Esophagus squamous epithelium (tissue), 5 donors: ENCODE results near the gene GRIK1. TPM values are rescaled to one million over a fixed set of nuclear protein-coding genes. Genes with fewer than 3 reads are reported as not detected.

Experiments
- DNase-seq: peaks from one replicate; lab custom pipeline; 2025; lab: John Stamatoyannopoulos, UW
- H3K27ac ChIP-seq, 4 donors: fragments of 200-600 bp; sonication (generic); one replicate each; pipeline ENCODE4 v1.5.1; 2016 to 2019; ENCODE audit warnings: mild to moderate bottlenecking in 1 of 4
- H3K27me3 ChIP-seq, 4 donors: fragments of 200-600 bp; sonication (generic); 1 replicate in 3 of 4; 2 replicates in 1 of 4; pipeline versions ENCODE4 v1.5.1 to v1.6.0; 2017 to 2021; ENCODE audit warnings: antibody characterized with exemption in 1 of 4
- H3K36me3 ChIP-seq, 3 donors: fragments of 200-600 bp; sonication (generic); one replicate each; pipeline ENCODE4 v1.5.1; 2016 to 2019
- H3K4me1 ChIP-seq, 3 donors: fragments of 200-600 bp; sonication (generic); one replicate each; pipeline ENCODE4 v1.5.1; 2017 to 2019
- H3K4me3 ChIP-seq, 4 donors: fragments of 200-600 bp; sonication (generic); 1 replicate in 3 of 4; 2 replicates in 1 of 4; pipeline ENCODE4 v1.5.1; 2016 to 2019; ENCODE audit warnings: mild to moderate bottlenecking in 2 of 4, moderate library complexity in 1 of 4
- H3K9me3 ChIP-seq, 3 donors: fragments of 200-600 bp; sonication (generic); one replicate each; pipeline ENCODE4 v1.5.1; 2016 to 2019
- CTCF ChIP-seq, 6 experiments: fragments of 450-650 bp in 4 of 6; fragments of 200-600 bp in 2 of 6; sonication (generic) in 2 of 6; IDR thresholded peaks; one replicate each; pipeline ENCODE4 v1.5.1; 2016 to 2019; ENCODE audit warnings: antibody characterized with exemption in 6 of 6, mild to moderate bottlenecking in 4 of 6, moderate library complexity in 4 of 6
- POLR2A ChIP-seq, 4 donors: fragments of 450-650 bp; IDR thresholded peaks; one replicate each; pipeline ENCODE4 v1.6.1; 2017; ENCODE audit warnings: antibody characterized with exemption in 4 of 4, mild to moderate bottlenecking in 4 of 4, moderate library complexity in 3 of 4
- WGBS, 2 donors: methylation state at CpG; one replicate each; pipeline ENCODE4 v1.1.5; 2018; 5-methylcytosine and 5-hydroxymethylcytosine counted together
- intact Hi-C: fragments of 100-400 bp; cut with DNase I; formaldehyde crosslinking; loops from one replicate; pipeline ENCODE4 v1.15.0; 2022
- total RNA-seq, 4 donors: library from RNA; depleted of rRNA; stranded (reverse); fragments of >200 nt; gene quantifications; one replicate each; pipeline ENCODE4 v1.1.0, GENCODE V29; 2016
- donor health status: DM: yes; HTN: yes; CAD: no.

GRIK1 gene
- total RNA-seq, 4 donors from 2014 or later = 0.19 TPM; not detected in 3

- TF ChIP-seq POLR2A (IDR thresholded peaks at IDR 0.05) = no peak
- TF ChIP-seq CTCF (IDR thresholded peaks at IDR 0.05) = no peak
- no peak for DNase-seq
- Histone ChIP-seq H3K36me3 (peaks cover 0 to 7% (median 0%) of the 10 kb centered on the region in 3 donors), H3K27ac (no peak overlapping the region), H3K4me1 (no peaks in the 10 kb centered on the region), H3K4me3 (no peak overlapping the region), H3K27me3 (no peaks in the 10 kb centered on the region), H3K9me3 (no peaks in the 10 kb centered on the region)
- intact Hi-C loops = no loop called here
- WGBS, 2 donors = 57 to 86% methylated on average over 1 of the region's 1 CpG
Measured at GRCh38 chr21:29501451-29501850, 438.3 kb downstream of the GRIK1 start.

- intact Hi-C loops = no loop called here
- DNase-seq = no peak
Measured at GRCh38 chr21:29499734-29500343, 440.0 kb downstream of the GRIK1 start.

GRCh38 chr21:29499229-29499628 lies 440.6 kb downstream of the GRIK1 start:
- TF ChIP-seq CTCF (IDR thresholded peaks at IDR 0.05) (no peak), POLR2A (IDR thresholded peaks at IDR 0.05) (no peak)

More at GRCh38 chr21:29499734-29500343, 440.0 kb downstream of the GRIK1 start:
- no peak overlapping the region for H3K27ac ChIP-seq
- H3K4me1 ChIP-seq = no peaks in the 10 kb centered on the region
- 77 to 87% methylated on average over 9 of the region's 10 CpGs for WGBS, 2 donors
- H3K4me3 ChIP-seq = no peak overlapping the region
- TF ChIP-seq POLR2A (IDR thresholded peaks at IDR 0.05) (no peak), CTCF (IDR thresholded peaks at IDR 0.05) (peak in 4 of 6 experiments; percentile 10 to 66 (median 24))
- H3K9me3 ChIP-seq = no peaks in the 10 kb centered on the region
- no peaks in the 10 kb centered on the region for H3K27me3 ChIP-seq
- peaks cover 0 to 7% (median 0%) of the 10 kb centered on the region in 3 donors for H3K36me3 ChIP-seq

GRCh38 chr21:29496337-29496736 lies 443.5 kb downstream of the GRIK1 start:
- Histone ChIP-seq H3K9me3 (no peaks in the 10 kb centered on the region), H3K27me3 (no peaks in the 10 kb centered on the region), H3K4me1 (no peaks in the 10 kb centered on the region), H3K4me3 (no peak overlapping the region), H3K36me3 (peaks cover 0 to 7% (median 0%) of the 10 kb centered on the region in 3 donors), H3K27ac (no peak overlapping the region)
- TF ChIP-seq CTCF (IDR thresholded peaks at IDR 0.05) = no peak
- no peak for TF ChIP-seq POLR2A (IDR thresholded peaks at IDR 0.05)
- DNase-seq = no peak
- WGBS, 2 donors = 40 to 41% methylated on average over 1 of the region's 1 CpG
- intact Hi-C loops = no loop called here

More at GRCh38 chr21:29499229-29499628, 440.6 kb downstream of the GRIK1 start:
- no peaks in the 10 kb centered on the region for H3K4me1 ChIP-seq
- no peak overlapping the region for H3K27ac ChIP-seq
- WGBS, 2 donors = 87 to 93% methylated on average over 4 of the region's 4 CpGs
- no peak overlapping the region for H3K4me3 ChIP-seq
- intact Hi-C loops = no loop called here
- H3K9me3 ChIP-seq = no peaks in the 10 kb centered on the region
- DNase-seq = no peak
- no peaks in the 10 kb centered on the region for H3K27me3 ChIP-seq
- H3K36me3 ChIP-seq = peaks cover 0 to 7% (median 0%) of the 10 kb centered on the region in 3 donors

GRCh38 chr21:29490016-29490415 lies 449.8 kb downstream of the GRIK1 start:
- H3K9me3 ChIP-seq = no peaks in the 10 kb centered on the region
- intact Hi-C loops = no loop called here
- H3K27ac ChIP-seq = no peak overlapping the region
- DNase-seq = no peak
- 98 to 100% methylated on average over 3 of the region's 3 CpGs for WGBS, 2 donors
- H3K4me3 ChIP-seq = no peak overlapping the region
- no peaks in the 10 kb centered on the region for H3K4me1 ChIP-seq
- TF ChIP-seq POLR2A (IDR thresholded peaks at IDR 0.05) = no peak
- no peak for TF ChIP-seq CTCF (IDR thresholded peaks at IDR 0.05)
- no peaks in the 10 kb centered on the region for H3K36me3 ChIP-seq
- no peaks in the 10 kb centered on the region for H3K27me3 ChIP-seq
